ENCODE data around the gene PCDH19. TPM values are rescaled to one million over a fixed set of nuclear protein-coding genes. Genes with fewer than 3 reads are reported as not detected.

Gene PCDH19
- total and polyA plus RNA-seq, 11 donors: 0.15 to 2.2 (median 0.63) TPM

DNA sequence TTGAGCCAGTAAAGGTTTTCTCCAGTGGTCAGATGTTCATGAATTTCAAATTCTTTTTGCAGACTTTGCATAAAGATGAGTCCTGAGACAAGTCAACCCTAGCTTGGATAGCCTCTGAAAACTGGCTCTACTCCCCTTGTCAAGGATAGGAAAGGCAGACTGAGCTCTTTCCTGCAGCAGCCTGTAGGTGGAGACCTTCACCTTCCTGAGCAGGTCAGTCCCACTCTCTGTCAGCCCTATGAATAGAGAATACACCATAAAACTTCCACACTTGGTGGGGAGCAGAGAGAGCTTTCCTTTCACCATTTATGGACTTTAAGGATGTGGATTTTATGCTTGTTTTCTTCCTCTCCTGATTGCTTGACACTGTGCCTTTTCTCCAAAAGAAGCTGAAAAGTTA is 41.9 kb downstream of the PCDH19 start:
- TF ChIP-seq, protein P1, sequence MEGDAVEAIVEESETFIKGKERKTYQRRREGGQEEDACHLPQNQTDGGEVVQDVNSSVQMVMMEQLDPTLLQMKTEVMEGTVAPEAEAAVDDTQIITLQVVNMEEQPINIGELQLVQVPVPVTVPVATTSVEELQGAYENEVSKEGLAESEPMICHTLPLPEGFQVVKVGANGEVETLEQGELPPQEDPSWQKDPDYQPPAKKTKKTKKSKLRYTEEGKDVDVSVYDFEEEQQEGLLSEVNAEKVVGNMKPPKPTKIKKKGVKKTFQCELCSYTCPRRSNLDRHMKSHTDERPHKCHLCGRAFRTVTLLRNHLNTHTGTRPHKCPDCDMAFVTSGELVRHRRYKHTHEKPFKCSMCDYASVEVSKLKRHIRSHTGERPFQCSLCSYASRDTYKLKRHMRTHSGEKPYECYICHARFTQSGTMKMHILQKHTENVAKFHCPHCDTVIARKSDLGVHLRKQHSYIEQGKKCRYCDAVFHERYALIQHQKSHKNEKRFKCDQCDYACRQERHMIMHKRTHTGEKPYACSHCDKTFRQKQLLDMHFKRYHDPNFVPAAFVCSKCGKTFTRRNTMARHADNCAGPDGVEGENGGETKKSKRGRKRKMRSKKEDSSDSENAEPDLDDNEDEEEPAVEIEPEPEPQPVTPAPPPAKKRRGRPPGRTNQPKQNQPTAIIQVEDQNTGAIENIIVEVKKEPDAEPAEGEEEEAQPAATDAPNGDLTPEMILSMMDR (IDR thresholded peaks at IDR 0.05): peak in 7 of 12 donors; percentile 8 to 33 (median 23)
- TF ChIP-seq POLR2A (IDR thresholded peaks at IDR 0.05): no peak
- Histone ChIP-seq H3K36me3 (no peaks in the 10 kb centered on the region), H3K27ac (no peak overlapping the region), H3K9me3 (no peaks in the 10 kb centered on the region), H3K4me3 (no peak overlapping the region), H3K27me3 (peaks cover 0 to 26% (median 0%) of the 10 kb centered on the region in 9 donors), H3K4me1 (no peaks in the 10 kb centered on the region)
- DNase-seq: no peak
- intact Hi-C loops (cut with DNase I): loop anchor here in 1 of 10 donors (5.0 kb wide), 1 partner anchor 44 kb away; the partner anchor contains the start of gene PCDH19
- ATAC-seq: no peak

DNA sequence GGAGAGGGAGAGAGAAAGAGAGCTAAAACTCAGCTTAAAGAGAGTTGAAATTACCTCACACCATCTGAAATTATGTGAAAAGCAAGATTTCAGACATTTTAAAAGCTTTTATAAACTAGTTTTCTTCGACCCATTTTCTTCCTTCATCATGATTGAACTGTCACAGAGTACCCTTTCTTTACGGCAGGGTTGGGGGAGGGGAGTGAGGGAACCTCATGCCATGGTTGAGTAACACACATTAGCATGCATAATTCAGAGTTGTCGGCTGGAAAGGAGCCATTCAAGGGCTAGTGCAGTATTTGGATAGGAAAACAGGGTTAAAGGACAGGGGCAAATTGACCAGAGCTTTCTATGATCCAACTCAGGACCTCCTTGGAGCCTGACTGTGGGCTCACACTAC is 46.2 kb downstream of the PCDH19 start:
- intact Hi-C loops (cut with DNase I): no loop called here
- 50 to 64% (median 61%) methylated on average over 3 of the region's 3 CpGs for WGBS, 4 donors
- Histone ChIP-seq H3K4me1 (no peaks in the 10 kb centered on the region), H3K4me3 (no peak overlapping the region), H3K27me3 (peaks cover 0 to 23% (median 0%) of the 10 kb centered on the region in 9 donors), H3K27ac (no peak overlapping the region), H3K9me3 (no peaks in the 10 kb centered on the region), H3K36me3 (no peaks in the 10 kb centered on the region)
- ATAC-seq (no peak), DNase-seq (no peak)
- TF ChIP-seq, protein P1 (IDR thresholded peaks at IDR 0.05): no peak
- TF ChIP-seq POLR2A (IDR thresholded peaks at IDR 0.05): no peak

DNA sequence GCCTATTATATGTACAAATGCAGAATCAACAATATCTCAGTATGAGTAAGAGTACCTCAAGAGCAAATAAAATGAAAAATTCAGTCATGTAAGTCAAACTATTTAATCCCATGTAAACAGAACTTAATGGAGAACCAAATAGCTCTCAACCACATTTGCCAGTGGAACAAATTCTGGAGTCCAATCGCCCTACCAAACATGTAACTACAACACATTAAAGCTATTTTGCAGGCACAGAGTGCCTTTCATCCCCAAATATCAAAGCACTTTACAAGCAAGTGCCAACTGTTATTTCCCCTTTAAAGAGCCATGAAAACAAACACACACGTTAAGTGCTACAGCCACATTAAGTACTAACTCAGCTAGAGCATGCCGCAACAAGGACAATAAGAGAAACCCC is 51.3 kb downstream of the PCDH19 start:
- Histone ChIP-seq H3K4me1 (no peaks in the 10 kb centered on the region), H3K36me3 (no peaks in the 10 kb centered on the region), H3K4me3 (no peak overlapping the region), H3K9me3 (no peaks in the 10 kb centered on the region), H3K27me3 (peaks cover 0 to 21% (median 0%) of the 10 kb centered on the region in 9 donors), H3K27ac (no peak overlapping the region)
- TF ChIP-seq, protein P1 (IDR thresholded peaks at IDR 0.05): no peak
- TF ChIP-seq POLR2A (IDR thresholded peaks at IDR 0.05): no peak
- intact Hi-C loops (cut with DNase I): no loop called here
- WGBS, 4 donors: 58 to 63% (median 60%) methylated on average over 3 of the region's 3 CpGs
- ATAC-seq (no peak), DNase-seq (no peak)

DNA sequence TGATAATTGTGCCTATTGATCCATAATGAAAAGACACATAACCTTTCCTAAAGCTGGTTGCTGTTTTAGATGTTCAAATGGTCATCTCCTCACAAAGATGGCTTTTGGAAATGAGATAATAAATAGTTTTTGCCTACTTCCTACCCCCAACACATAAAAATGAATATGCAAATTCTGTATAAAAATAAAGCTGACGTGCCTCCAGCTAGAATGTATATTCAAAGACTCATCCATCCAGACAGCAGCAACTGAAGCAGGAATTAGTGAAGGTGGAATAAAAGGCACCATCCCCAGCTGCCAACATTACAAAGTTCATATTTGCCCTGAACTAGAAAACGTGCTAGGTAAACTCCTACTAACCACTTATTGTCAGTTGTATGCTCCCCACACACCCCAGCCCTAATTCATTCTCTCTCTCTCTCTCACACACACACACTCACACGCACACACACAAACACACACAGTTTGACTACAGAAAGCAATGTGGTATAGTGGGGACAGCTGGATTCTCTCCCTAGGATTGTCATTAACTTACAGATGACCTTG is 53.6 kb downstream of the PCDH19 start:
- Histone ChIP-seq H3K27me3 (peaks cover 0 to 21% (median 0%) of the 10 kb centered on the region in 9 donors), H3K9me3 (no peaks in the 10 kb centered on the region), H3K4me1 (no peaks in the 10 kb centered on the region), H3K4me3 (no peak overlapping the region), H3K36me3 (no peaks in the 10 kb centered on the region), H3K27ac (no peak overlapping the region)
- 53 to 78% (median 65%) methylated on average over 3 of the region's 3 CpGs for WGBS, 4 donors
- TF ChIP-seq POLR2A (IDR thresholded peaks at IDR 0.05): no peak
- TF ChIP-seq, protein P1 (IDR thresholded peaks at IDR 0.05): no peak
- intact Hi-C loops (cut with DNase I): no loop called here
- ATAC-seq: no peak
- no peak for DNase-seq

All from heart left ventricle (tissue), 16 donors.